H1 (cell line): ENCODE measurements around the gene SFMBT2. TPM values are rescaled to one million over a fixed set of nuclear protein-coding genes. Genes with fewer than 3 reads are reported as not detected.

ENCODE experiments used
- CTCF ChIA-PET: fragments of 300-600 bp; sonication (Branson Sonifier 250); formaldehyde crosslinking; loops from one replicate; lab custom pipeline; 2021; ENCODE audit not compliant: partially characterized antibody; lab: Charles Lee
- POLR2A ChIA-PET: fragments of 300-600 bp; sonication (Branson Sonifier 250); formaldehyde crosslinking; loops from one replicate; lab custom pipeline; 2021; ENCODE audit warnings: inconsistent platforms; ENCODE audit not compliant: partially characterized antibody; lab: Charles Lee
- DNase-seq, 2 experiments: peaks; one replicate each; pipeline versions ENCODE4 v3.0.0 to v3.0.0-alpha.2; 2010 to 2022; ENCODE audit warnings: low spot score in 2 of 2, low read depth in 1 of 2, mixed read lengths in 1 of 2
- FAIRE-seq: peaks from 2 replicates; lab custom pipeline; 2011; peaks lifted over from hg19 to GRCh38; lab: Jason Lieb, UNC
- H2AFZ ChIP-seq: 2 replicates; pipeline ENCODE4 v1.8.1; 2012; ENCODE audit warnings: low read length, inconsistent platforms
- H2AK5ac ChIP-seq: 2 replicates; pipeline ENCODE4 v1.6.1; 2013; ENCODE audit warnings: low read depth, low read length
- H2BK120ac ChIP-seq: replicated peaks from 2 replicates; pipeline ENCODE3; 2013; ENCODE audit warnings: low read depth, low read length, inconsistent platforms
- H2BK12ac ChIP-seq: 2 replicates; pipeline ENCODE4 v1.6.1; 2013; ENCODE audit warnings: low read depth, low read length
- H2BK15ac ChIP-seq: 2 replicates; pipeline ENCODE4 v1.6.1; 2013; ENCODE audit warnings: low read length
- H2BK20ac ChIP-seq: 2 replicates; pipeline ENCODE4 v1.6.1; 2013; ENCODE audit warnings: low read length
- H2BK5ac ChIP-seq: 2 replicates; pipeline ENCODE4 v1.6.1; 2013; ENCODE audit warnings: low read depth, low read length
- H3K14ac ChIP-seq: 2 replicates; pipeline ENCODE4 v1.6.1; 2013; ENCODE audit warnings: inconsistent platforms; ENCODE audit not compliant: insufficient read length
- H3K18ac ChIP-seq: 2 replicates; pipeline ENCODE4 v1.6.1; 2013; ENCODE audit warnings: low read length; ENCODE audit errors: extremely low read depth
- H3K23ac ChIP-seq: 2 replicates; pipeline ENCODE4 v1.6.1; 2013; ENCODE audit warnings: inconsistent platforms; ENCODE audit not compliant: insufficient read length
- H3K23me2 ChIP-seq: 2 replicates; pipeline ENCODE4 v1.6.1; 2013; ENCODE audit warnings: low read depth, low read length
- H3K27ac ChIP-seq: 2 replicates; pipeline ENCODE4 v1.6.1; 2011; ENCODE audit warnings: low read depth, low read length, inconsistent platforms
- H3K27me3 ChIP-seq, 4 experiments: replicated peaks in 1 of 4; 1 replicate in 1 of 4; 2 replicates in 3 of 4; pipeline versions ENCODE4 v1.6.1 to v1.8.1; 2011 to 2013; ENCODE audit warnings: low read length in 3 of 4, mild to moderate bottlenecking in 3 of 4, inconsistent platforms in 2 of 4, mixed read lengths in 2 of 4, moderate library complexity in 1 of 4; ENCODE audit not compliant: control insufficient read depth in 3 of 4, insufficient read depth in 3 of 4; ENCODE audit errors: extremely low read depth in 1 of 4
- H3K36me3 ChIP-seq, 4 experiments: 2 replicates each; pipeline versions ENCODE4 v1.6.1 to v1.8.1; 2011 to 2013; ENCODE audit warnings: mild to moderate bottlenecking in 4 of 4, low read length in 3 of 4, moderate library complexity in 2 of 4, control low read depth in 1 of 4, inconsistent platforms in 1 of 4; ENCODE audit not compliant: insufficient read depth in 4 of 4, control insufficient read depth in 2 of 4
- H3K4ac ChIP-seq: replicated peaks from 2 replicates; pipeline ENCODE3; 2013; ENCODE audit warnings: low read length, low read depth, mixed read lengths, inconsistent platforms; ENCODE audit not compliant: insufficient read length
- H3K4me1 ChIP-seq, 4 experiments: replicated peaks in 1 of 4; 1 replicate in 1 of 4; 2 replicates in 3 of 4; pipeline versions ENCODE4 v1.6.1 to v1.8.1; 2011 to 2013; ENCODE audit warnings: low read length in 3 of 4, inconsistent platforms in 2 of 4, mixed read lengths in 1 of 4; ENCODE audit not compliant: insufficient read depth in 4 of 4, control insufficient read depth in 3 of 4
- H3K4me2 ChIP-seq, 2 experiments: 2 replicates each; pipeline versions ENCODE4 v1.6.1 to v1.8.1; 2011 to 2013; ENCODE audit warnings: low read depth in 2 of 2, low read length in 2 of 2, control low read depth in 1 of 2, inconsistent platforms in 1 of 2, mild to moderate bottlenecking in 1 of 2; ENCODE audit not compliant: insufficient read depth in 1 of 2
- H3K4me3 ChIP-seq, 4 experiments: fragments of 200-600, 300-600 bp in 1 of 4; sonication (generic), shearing (Covaris generic), sonication (Bioruptor Twin) in 1 of 4; 2 replicates each; pipeline versions ENCODE4 v1.5.1 to v1.8.1; 2011 to 2016; ENCODE audit warnings: low read length in 4 of 4, low read depth in 3 of 4, control low read depth in 2 of 4, inconsistent platforms in 2 of 4, mild to moderate bottlenecking in 2 of 4, mixed read lengths in 1 of 4, moderate library complexity in 1 of 4; ENCODE audit not compliant: insufficient read depth in 2 of 4; ENCODE audit errors: extremely low read depth in 1 of 4
- H3K56ac ChIP-seq: replicated peaks from 2 replicates; pipeline ENCODE3; 2013; ENCODE audit warnings: low read depth, mild to moderate bottlenecking, mixed read lengths, low read length, inconsistent platforms; ENCODE audit not compliant: insufficient read length
- H3K79me1 ChIP-seq: 2 replicates; pipeline ENCODE4 v1.6.1; 2013; ENCODE audit warnings: low read depth, low read length, control low read depth
- H3K79me2 ChIP-seq, 2 experiments: 2 replicates each; pipeline versions ENCODE4 v1.6.1 to v1.8.1; 2012 to 2013; ENCODE audit warnings: low read length in 2 of 2, mild to moderate bottlenecking in 2 of 2, inconsistent platforms in 1 of 2; ENCODE audit not compliant: insufficient read depth in 2 of 2, control insufficient read depth in 1 of 2
- H3K9ac ChIP-seq, 4 experiments: replicated peaks in 1 of 4; 1 replicate in 1 of 4; 2 replicates in 3 of 4; pipeline versions ENCODE4 v1.6.1 to v1.8.1; 2011 to 2013; ENCODE audit warnings: low read depth in 3 of 4, low read length in 3 of 4, control low read depth in 2 of 4, mild to moderate bottlenecking in 2 of 4, moderate library complexity in 2 of 4, inconsistent platforms in 1 of 4; ENCODE audit errors: extremely low read depth in 1 of 4
- H3K9me3 ChIP-seq, 2 experiments: 2 replicates each; pipeline versions ENCODE4 v1.6.1 to v1.8.1; 2012 to 2013; ENCODE audit warnings: mild to moderate bottlenecking in 2 of 2, moderate library complexity in 2 of 2, control low read depth in 1 of 2, inconsistent platforms in 1 of 2, low read depth in 1 of 2, low read length in 1 of 2, mixed read lengths in 1 of 2; ENCODE audit not compliant: insufficient read depth in 2 of 2
- H4K20me1 ChIP-seq, 2 experiments: replicated peaks in 1 of 2; 2 replicates each; pipeline versions ENCODE3 to v1.8.1; 2011 to 2013; ENCODE audit warnings: inconsistent platforms in 2 of 2, low read length in 2 of 2, mild to moderate bottlenecking in 1 of 2; ENCODE audit not compliant: insufficient read depth in 2 of 2, control insufficient read depth in 1 of 2
- H4K5ac ChIP-seq: 2 replicates; pipeline ENCODE4 v1.6.1; 2013; ENCODE audit warnings: low read length, low read depth, mixed read lengths, inconsistent platforms; ENCODE audit not compliant: insufficient read length
- H4K8ac ChIP-seq: 2 replicates; pipeline ENCODE4 v1.8.0; 2013; ENCODE audit warnings: mild to moderate bottlenecking, moderate library complexity, low read length, inconsistent platforms; ENCODE audit not compliant: insufficient read depth; ENCODE audit errors: extremely low read depth
- H4K91ac ChIP-seq: replicated peaks from 2 replicates; pipeline ENCODE3; 2013; ENCODE audit warnings: low read length, mixed read lengths, inconsistent platforms; ENCODE audit not compliant: insufficient read length
- ASH2L ChIP-seq: fragments of 200-600, 300-600 bp; sonication (generic); IDR thresholded peaks from one replicate; pipeline ENCODE4 v1.7.1; 2017; ENCODE audit warnings: low read length
- BACH1 ChIP-seq: IDR thresholded peaks from 2 replicates; pipeline ENCODE4 v1.6.1; 2012; ENCODE audit warnings: low read length, improper control_type of control experiment
- CHD2 ChIP-seq: IDR thresholded peaks from 2 replicates; pipeline ENCODE4 v1.6.1; 2012; ENCODE audit warnings: low read length, improper control_type of control experiment
- GABPA ChIP-seq: IDR thresholded peaks from 2 replicates; pipeline ENCODE4 v1.6.1; 2011; ENCODE audit warnings: mild to moderate bottlenecking, low read length, moderate library complexity, borderline replicate concordance; ENCODE audit not compliant: insufficient read depth
- JUND ChIP-seq: IDR thresholded peaks from 2 replicates; pipeline ENCODE4 v1.6.1; 2011; ENCODE audit warnings: mild to moderate bottlenecking, improper control_type of control experiment, low read length
- KDM5A ChIP-seq: fragments of 200-600 bp; IDR thresholded peaks from 2 replicates; pipeline ENCODE4 v1.7.1; 2012; ENCODE audit warnings: mild to moderate bottlenecking, low read length, inconsistent platforms, mixed read lengths
- MAFK ChIP-seq: IDR thresholded peaks from 2 replicates; pipeline ENCODE4 v1.6.1; 2012; ENCODE audit warnings: low read depth, mild to moderate bottlenecking, improper control_type of control experiment, low read length
- POU5F1 ChIP-seq: IDR thresholded peaks from 2 replicates; pipeline ENCODE4 v1.6.1; 2011; ENCODE audit warnings: low read depth, mild to moderate bottlenecking, low read length, moderate library complexity
- RAD21 ChIP-seq, 2 experiments: IDR thresholded peaks in 1 of 2; conservative IDR thresholded peaks in 1 of 2; 2 replicates each; pipeline ENCODE4 v1.6.1; 2011; ENCODE audit warnings: low read depth in 2 of 2, low read length in 2 of 2, improper control_type of control experiment in 1 of 2, inconsistent platforms in 1 of 2, mild to moderate bottlenecking in 1 of 2, moderate library complexity in 1 of 2
- SIX5 ChIP-seq: IDR thresholded peaks from 2 replicates; pipeline ENCODE4 v1.6.1; 2011; ENCODE audit warnings: mild to moderate bottlenecking, low read depth, low read length
- SP4 ChIP-seq: IDR thresholded peaks from 2 replicates; pipeline ENCODE4 v1.6.1; 2012; ENCODE audit warnings: low read length, inconsistent platforms
- TAF7 ChIP-seq: optimal IDR thresholded peaks from 2 replicates; pipeline ENCODE3; 2011; ENCODE audit warnings: low read depth, mild to moderate bottlenecking, inconsistent platforms, low read length, moderate library complexity, borderline replicate concordance
- TBP ChIP-seq: IDR thresholded peaks from 2 replicates; pipeline ENCODE4 v1.6.1; 2011; ENCODE audit warnings: low read depth, low read length, improper control_type of control experiment
- TEAD4 ChIP-seq: IDR thresholded peaks from 2 replicates; pipeline ENCODE4 v1.6.1; 2012; ENCODE audit warnings: low read depth, low read length, inconsistent platforms, mixed read lengths
- ZNF274 ChIP-seq: IDR thresholded peaks from 2 replicates; pipeline ENCODE4 v1.7.0; 2012; ENCODE audit warnings: low read length, borderline replicate concordance; ENCODE audit errors: extremely low read depth
- WGBS, 2 experiments: shearing (Covaris generic) in 1 of 2; methylation state at CpG; one replicate each; pipeline versions ENCODE4 v1.1.6 to v1.1.7; 2013 to 2015; ENCODE audit warnings: low lambda C conversion rate in 2 of 2, mixed read lengths in 2 of 2, inconsistent platforms in 1 of 2, low coverage in 1 of 2, missing lambda C conversion rate in 1 of 2; ENCODE audit not compliant: insufficient replicate concordance in 2 of 2, insufficient coverage in 1 of 2, insufficient read length in 1 of 2; ENCODE audit errors: extremely low coverage in 1 of 2, missing lambda C conversion rate in 1 of 2; 5-methylcytosine and 5-hydroxymethylcytosine counted together
- polyA plus RNA-seq, 7 experiments: library from polyadenylated mRNA; depleted of rRNA in 3 of 7; stranded (reverse) in 5 of 7; unstranded in 2 of 7; fragments of >200 nt in 5 of 7; fragments of 200-250 nt in 2 of 7; gene quantifications; 1 replicate in 5 of 7; 2 replicates in 1 of 7; 4 replicates in 1 of 7; pipeline versions ENCODE4 v1.2.1 to v1.2.3, GENCODE V29; 2011 to 2013; ENCODE audit warnings: missing spikeins in 2 of 7, mixed read lengths in 2 of 7
- total RNA-seq: library from RNA; stranded (reverse); fragmentation: NEBNext Ultra II Directional; extraction: Animal tissue kit (Norgen Biotek cat#: 25700); gene quantifications from 2 replicates; pipeline ENCODE4 v1.2.1, GENCODE V29; 2021

SFMBT2 gene
- total and polyA plus RNA-seq, 2 of the 8 experiments (the other 6 are each of a cell fraction or from before 2014, with no cell fraction given): 2.9 to 11.0 TPM

- no peak overlapping the region for H2AK5ac ChIP-seq
- peaks cover 2 to 8% (median 3%) of the 10 kb centered on the region in 4 experiments; a peak in 6 of 7 replicates for H3K4me1 ChIP-seq
- no peak overlapping the region for H3K23ac ChIP-seq
- no peak for FAIRE-seq
- H3K18ac ChIP-seq: no peak overlapping the region
- H3K14ac ChIP-seq: no peak overlapping the region
- H3K36me3 ChIP-seq: no peaks in the 10 kb centered on the region
- no peak overlapping the region for H4K91ac ChIP-seq
- H2AFZ ChIP-seq: no peak overlapping the region
- H3K56ac ChIP-seq: peak overlapping the region; percentile 73
- no peak overlapping the region for H3K4me3 ChIP-seq
- peaks cover 4 to 22% of the 10 kb centered on the region in 2 experiments; a peak in 2 of 4 replicates for H3K79me2 ChIP-seq
- DNase-seq: no peak
- no peak overlapping the region for H2BK20ac ChIP-seq
- H3K23me2 ChIP-seq: no peaks in the 10 kb centered on the region
- no peak overlapping the region for H2BK120ac ChIP-seq
- no peak overlapping the region for H2BK12ac ChIP-seq
- H3K9me3 ChIP-seq: no peaks in the 10 kb centered on the region
- H4K5ac ChIP-seq: no peak overlapping the region
- H4K8ac ChIP-seq: no peak overlapping the region
- H3K27me3 ChIP-seq: no peaks in the 10 kb centered on the region
- H3K4ac ChIP-seq: no peak overlapping the region
- H3K9ac ChIP-seq: no peak overlapping the region
- peaks cover 0 to 5% of the 10 kb centered on the region in 2 experiments for H4K20me1 ChIP-seq
- ChIA-PET CTCF (interaction anchor here (0.9 to 1.4 kb wide), 4 partner anchors 16 to 219 kb away, joined by 3 read pairs; no protein-coding TSS in a partner anchor), POLR2A (no interaction called here)
- H3K4me2 ChIP-seq: no peak overlapping the region
- H3K79me1 ChIP-seq: peaks cover 9% of the 10 kb centered on the region
- 100% methylated on average over 1 of the region's 1 CpG; no CpG with 5 or more reads in 1 of the 2 experiments for WGBS, 2 experiments
- H3K27ac ChIP-seq: no peak overlapping the region
- no peak overlapping the region for H2BK15ac ChIP-seq
- H2BK5ac ChIP-seq: no peak overlapping the region
- TF ChIP-seq TAF7: no peak
- TF ChIP-seq ZNF274: no peak
- TF ChIP-seq ASH2L: no peak
- TF ChIP-seq MAFK: no peak
- TF ChIP-seq JUND: no peak
- TF ChIP-seq POU5F1: no peak
- TF ChIP-seq RAD21 (IDR thresholded peaks at IDR 0.05 in 1 of 2, conservative IDR thresholded peaks at IDR 0.05 in 1 of 2; ENCODE audit: low read depth in 2 of 2, low read length in 2 of 2): no peak
- TF ChIP-seq SP4: no peak
- no peak for TF ChIP-seq CHD2
- no peak for TF ChIP-seq BACH1
- no peak for TF ChIP-seq KDM5A
- TF ChIP-seq SIX5: no peak
- no peak for TF ChIP-seq GABPA
- TF ChIP-seq TEAD4: no peak
- TF ChIP-seq TBP: no peak
Observed at GRCh38 chr10:7297094-7297493, 113.7 kb downstream of the SFMBT2 start.
